Activated CD4-positive, alpha-beta T cell treated with anti-CD3 and anti-CD28 coated beads, Interleukin-2, amount 10 ng/mL, durations not matched to agents 7 days and 5 days (primary cell): ENCODE data around the gene GHRH. TPM values are rescaled to one million over a fixed set of nuclear protein-coding genes. Genes with fewer than 3 reads are reported as not detected.
A peak's percentile ranks its signal among the peaks of the same experiment; 100 is the strongest.

Experiments
- CTCF ChIA-PET: fragments of 350-600 bp; sonication (Branson Sonifier 250); formaldehyde crosslinking; loops from one replicate; lab custom pipeline; 2021; ENCODE audit warnings: antibody characterized with exemption; lab: Charles Lee
- POLR2A ChIA-PET: fragments of 350-600 bp; sonication (Branson Sonifier 250); formaldehyde crosslinking; loops from one replicate; lab custom pipeline; 2021; ENCODE audit warnings: antibody characterized with exemption; lab: Charles Lee
- DNase-seq: peaks from one replicate; pipeline ENCODE4 v3.0.0-alpha.2; 2020
- H3K27ac Mint-ChIP-seq: one replicate; pipeline ENCODE4 v1.8.0; 2021; ENCODE audit warnings: mild to moderate bottlenecking, moderate library complexity, mixed read lengths
- H3K27me3 Mint-ChIP-seq: one replicate; pipeline ENCODE4 v1.8.0; 2021; ENCODE audit warnings: mixed read lengths
- H3K36me3 Mint-ChIP-seq: one replicate; pipeline ENCODE4 v1.8.0; 2021; ENCODE audit warnings: low read depth, mixed read lengths
- H3K4me1 Mint-ChIP-seq: one replicate; pipeline ENCODE4 v1.8.0; 2021; ENCODE audit warnings: mixed read lengths
- H3K4me3 Mint-ChIP-seq: one replicate; pipeline ENCODE4 v1.8.0; 2021; ENCODE audit warnings: mild to moderate bottlenecking, moderate library complexity, mixed read lengths
- H3K9me3 Mint-ChIP-seq: one replicate; pipeline ENCODE4 v1.8.0; 2021; ENCODE audit warnings: mixed read lengths
- total RNA-seq, 2 experiments: library from RNA; stranded (reverse); gene quantifications; one replicate each; pipeline ENCODE4 v1.2.3, GENCODE V29; 2021

The GHRH gene
- total RNA-seq, 2 experiments from 2014 or later = not detected

DNA sequence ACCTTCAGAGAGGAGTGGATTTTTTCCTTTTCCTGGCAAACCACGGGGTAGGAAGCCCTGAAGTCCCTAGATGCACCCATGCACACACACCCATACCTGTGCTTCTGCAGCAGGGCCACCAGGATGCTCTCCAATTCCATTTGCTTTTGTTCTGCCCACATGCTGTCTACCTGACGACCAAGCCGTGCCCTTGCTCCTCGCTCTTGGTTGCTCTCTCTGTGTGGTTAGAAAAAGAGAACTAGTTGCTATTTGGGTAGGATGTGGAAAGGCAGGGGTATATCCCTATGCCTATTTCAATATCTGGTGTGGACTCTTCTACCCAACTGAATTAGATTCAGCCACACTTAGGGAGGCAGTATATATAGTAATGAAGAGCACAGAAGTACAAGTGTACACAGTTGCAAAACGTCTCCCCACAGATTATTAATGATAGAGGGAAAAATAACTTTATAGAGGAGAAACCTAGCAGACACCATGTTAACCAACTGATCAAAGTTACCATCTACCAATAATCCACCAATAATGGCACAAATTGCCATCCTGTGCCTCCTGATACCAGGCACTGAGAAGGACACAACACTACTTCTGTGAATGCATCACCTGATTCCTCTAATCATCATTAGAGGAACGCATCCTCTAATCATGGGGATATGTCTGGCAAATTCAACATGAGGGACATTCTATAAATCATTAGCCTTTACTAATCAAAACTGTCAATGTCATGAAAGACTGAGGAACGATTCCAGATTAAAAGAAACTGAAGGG, 7.3 kb downstream of the GHRH start:
- H3K36me3 Mint-ChIP-seq = no peaks in the 10 kb centered on the region
- POLR2A ChIA-PET = no interaction called here
- H3K27me3 Mint-ChIP-seq = peaks cover 3% of the 10 kb centered on the region
- H3K27ac Mint-ChIP-seq = no peak overlapping the region
- peaks cover 3% of the 10 kb centered on the region for H3K9me3 Mint-ChIP-seq
- no peaks in the 10 kb centered on the region for H3K4me1 Mint-ChIP-seq
- CTCF ChIA-PET = no interaction called here
- DNase-seq = no peak
- no peak overlapping the region for H3K4me3 Mint-ChIP-seq

DNA sequence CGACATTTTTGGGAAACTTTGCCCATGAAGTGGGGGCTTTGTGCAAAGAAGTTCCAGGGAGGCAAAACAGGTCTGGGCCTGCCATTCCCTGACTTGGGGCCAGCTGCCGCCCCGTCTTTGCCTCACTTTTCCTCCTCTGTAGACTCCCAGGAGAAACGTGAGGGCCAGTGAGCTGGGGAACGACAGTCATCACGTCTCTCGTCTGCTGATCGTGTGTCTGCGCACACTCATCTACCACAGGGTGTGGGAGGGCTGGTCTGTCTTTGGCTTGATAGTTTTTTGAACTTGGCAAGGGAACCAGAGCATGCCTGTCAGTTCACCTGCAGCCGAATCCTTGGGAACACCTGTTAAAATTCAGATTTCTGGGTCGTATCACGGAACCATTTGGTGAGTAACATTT, 8.5 kb downstream of the GHRH start:
- Mint-ChIP-seq H3K9me3 (peaks cover 3% of the 10 kb centered on the region), H3K4me3 (no peak overlapping the region), H3K27ac (no peak overlapping the region), H3K27me3 (no peaks in the 10 kb centered on the region), H3K36me3 (no peaks in the 10 kb centered on the region), H3K4me1 (no peaks in the 10 kb centered on the region)
- no peak for DNase-seq
- ChIA-PET CTCF (interaction anchor here (1.5 kb wide), 1 partner anchor 17 kb away, joined by 3 read pairs; no protein-coding TSS in a partner anchor), POLR2A (no interaction called here)

- ChIA-PET POLR2A (no interaction called here), CTCF (interaction anchor here (1.5 kb wide), 1 partner anchor 16 kb away, joined by 3 read pairs; no protein-coding TSS in a partner anchor)
- Mint-ChIP-seq H3K9me3 (peaks cover 3% of the 10 kb centered on the region), H3K27me3 (no peaks in the 10 kb centered on the region), H3K27ac (no peak overlapping the region), H3K4me1 (no peaks in the 10 kb centered on the region), H3K4me3 (no peak overlapping the region), H3K36me3 (no peaks in the 10 kb centered on the region)
- DNase-seq = no peak
These were observed 9.7 kb downstream of the GHRH start for GRCh38 chr20:37251825-37252477.

DNA sequence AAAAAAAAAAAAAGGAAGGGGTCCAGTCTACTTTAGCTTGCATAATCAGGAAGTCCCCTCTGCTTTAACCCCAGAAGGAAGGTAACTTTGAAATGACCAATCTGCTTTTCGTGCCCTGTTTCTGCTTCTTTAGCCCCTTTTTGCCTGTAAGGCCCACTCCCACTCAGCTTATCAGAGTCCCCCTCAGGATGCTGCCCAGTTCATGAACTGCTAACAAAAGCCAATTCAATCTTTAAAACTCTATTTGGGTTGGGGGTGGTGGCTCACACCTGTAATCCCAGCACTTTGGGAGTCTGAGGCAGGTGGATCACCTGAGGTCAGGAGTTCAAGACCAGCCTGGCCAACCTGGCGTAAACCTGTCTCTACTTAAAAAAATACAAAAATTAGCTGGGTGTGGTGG, 12.3 kb downstream of the GHRH start:
- H3K27me3 Mint-ChIP-seq = no peaks in the 10 kb centered on the region
- H3K27ac Mint-ChIP-seq = no peak overlapping the region
- H3K4me1 Mint-ChIP-seq = no peaks in the 10 kb centered on the region
- DNase-seq = no peak
- no peak overlapping the region for H3K4me3 Mint-ChIP-seq
- no peaks in the 10 kb centered on the region for H3K36me3 Mint-ChIP-seq
- peaks cover 1% of the 10 kb centered on the region for H3K9me3 Mint-ChIP-seq
- POLR2A ChIA-PET = no interaction called here
- CTCF ChIA-PET = interaction anchor here (1.5 kb wide), 1 partner anchor 136 kb away, joined by 5 read pairs; no protein-coding TSS in a partner anchor

DNA sequence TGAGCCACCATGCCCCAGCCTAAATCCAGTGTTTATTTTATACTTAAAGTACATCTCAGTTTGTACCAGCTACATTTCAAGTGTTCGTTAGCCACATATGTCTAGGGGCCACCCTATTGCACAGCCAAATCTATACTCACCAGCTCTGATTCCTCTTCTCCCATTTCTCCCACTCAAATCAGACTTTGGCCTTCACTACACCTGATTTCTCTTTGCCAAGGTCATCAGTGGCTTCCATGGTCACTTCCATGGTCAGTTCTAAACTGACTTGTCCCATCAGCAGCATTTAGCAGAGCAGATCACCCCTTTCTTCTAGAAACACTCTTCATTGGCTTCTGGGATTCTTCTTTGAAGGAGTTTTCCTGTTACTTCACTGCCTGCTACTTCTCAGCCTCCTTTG, 14.1 kb downstream of the GHRH start:
- DNase-seq = no peak
- Mint-ChIP-seq H3K4me3 (no peak overlapping the region), H3K4me1 (no peaks in the 10 kb centered on the region), H3K36me3 (peaks cover 11% of the 10 kb centered on the region), H3K9me3 (no peaks in the 10 kb centered on the region), H3K27ac (no peak overlapping the region), H3K27me3 (no peaks in the 10 kb centered on the region)
- ChIA-PET POLR2A (no interaction called here), CTCF (interaction anchor here (0.6 to 1.1 kb wide), 2 partner anchors 17 to 920 kb away, joined by 3 to 7 read pairs; no protein-coding TSS in a partner anchor)

DNA sequence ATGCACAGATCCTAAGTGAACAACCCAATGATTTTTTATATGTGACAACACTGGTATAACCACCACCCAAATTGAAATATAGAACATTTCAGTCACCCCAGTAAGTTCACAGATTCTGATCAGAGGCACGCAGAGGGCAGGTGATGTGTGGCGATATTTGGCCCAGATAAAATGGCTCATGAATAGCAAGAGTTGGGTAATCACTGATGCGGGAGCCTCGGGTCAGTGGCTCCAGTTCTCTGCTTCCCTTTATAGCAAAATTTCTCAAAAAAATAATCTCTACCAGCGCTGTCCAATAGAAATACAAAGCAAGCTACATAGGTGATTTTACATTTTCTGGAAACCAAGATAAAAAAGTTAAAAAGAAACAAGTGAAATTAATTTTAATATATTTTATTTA, 14.9 kb downstream of the GHRH start:
- no peak for DNase-seq
- CTCF ChIA-PET = interaction anchor here (0.7 kb wide), 1 partner anchor 770 kb away, joined by 3 read pairs; no protein-coding TSS in a partner anchor
- no peaks in the 10 kb centered on the region for H3K4me1 Mint-ChIP-seq

DNA sequence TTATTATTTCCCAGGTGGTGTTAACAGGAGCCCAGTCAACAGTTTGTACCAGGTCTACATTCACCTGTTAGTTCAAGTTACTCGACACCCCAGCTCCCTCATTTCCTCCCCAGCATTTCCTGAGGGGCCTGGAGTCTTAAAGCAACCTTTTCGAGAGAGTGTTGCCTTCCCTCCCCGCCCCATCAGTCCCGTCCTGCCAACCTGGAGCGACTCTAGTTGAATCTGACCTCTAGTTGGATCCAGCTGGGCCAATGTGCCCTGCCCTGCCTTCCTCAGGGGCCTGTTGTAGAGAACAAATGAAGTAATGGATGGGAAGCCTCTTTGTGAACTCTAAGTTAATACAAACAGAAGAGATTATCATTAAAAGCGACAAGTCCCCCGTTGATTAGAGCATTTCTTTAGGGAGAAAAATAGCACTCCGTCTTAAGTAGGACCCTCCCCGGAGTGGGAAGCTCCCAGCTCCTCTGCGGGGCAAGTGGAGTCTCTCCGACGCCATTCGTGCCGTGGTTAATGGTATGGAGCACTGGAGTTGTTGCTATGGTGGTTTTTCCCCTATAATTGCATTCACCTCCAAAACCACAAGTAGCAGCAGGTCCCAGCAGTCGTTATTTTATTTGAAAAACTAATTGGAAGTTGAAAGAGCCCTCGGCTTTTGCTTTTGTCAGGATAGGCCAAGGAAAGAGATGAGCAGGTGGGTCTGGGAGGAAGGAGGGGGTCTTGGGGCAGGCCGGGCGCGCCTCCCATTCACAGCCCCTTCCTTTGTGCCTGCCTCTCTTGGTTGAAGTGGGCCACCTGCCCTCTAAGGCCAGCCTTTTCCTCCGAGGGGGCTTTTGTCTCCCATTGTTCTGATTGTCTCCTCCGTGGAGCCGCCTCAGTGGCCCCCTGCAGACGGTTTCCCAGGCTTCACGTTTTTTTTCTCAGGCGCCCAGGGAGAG, 16.1 kb downstream of the GHRH start:
- Mint-ChIP-seq H3K36me3 (peaks cover 22% of the 10 kb centered on the region), H3K27ac (no peak overlapping the region), H3K27me3 (no peaks in the 10 kb centered on the region), H3K4me3 (no peak overlapping the region), H3K9me3 (no peaks in the 10 kb centered on the region), H3K4me1 (no peaks in the 10 kb centered on the region)
- ChIA-PET POLR2A (no interaction called here), CTCF (no interaction called here)
- no peak for DNase-seq

More for the DNA sequence above, 14.9 kb downstream of the GHRH start:
- POLR2A ChIA-PET = no interaction called here
- Mint-ChIP-seq H3K27me3 (no peaks in the 10 kb centered on the region), H3K36me3 (peaks cover 15% of the 10 kb centered on the region), H3K9me3 (no peaks in the 10 kb centered on the region), H3K4me3 (no peak overlapping the region), H3K27ac (no peak overlapping the region)

DNA sequence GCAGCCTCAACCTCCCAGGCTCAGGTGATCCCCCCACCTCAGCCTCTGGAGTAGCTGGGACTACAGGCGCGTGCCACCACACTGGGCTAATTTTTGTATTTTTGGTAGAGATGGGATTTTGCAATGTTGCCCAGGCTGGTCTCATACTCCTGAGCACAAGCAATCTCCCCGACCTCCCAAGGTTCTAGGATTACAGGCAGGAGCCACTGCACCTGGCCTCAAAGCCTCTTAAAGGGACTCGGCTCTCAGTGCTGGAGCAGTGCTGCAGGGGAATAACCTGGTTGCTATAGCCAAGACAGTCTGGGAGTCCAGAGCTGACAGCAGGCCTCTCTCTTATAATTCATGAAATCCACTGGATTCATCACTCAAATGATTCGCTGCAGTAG, 17.0 kb downstream of the GHRH start:
- CTCF ChIA-PET = no interaction called here
- Mint-ChIP-seq H3K4me1 (no peaks in the 10 kb centered on the region), H3K36me3 (peaks cover 25% of the 10 kb centered on the region), H3K27ac (no peak overlapping the region), H3K9me3 (no peaks in the 10 kb centered on the region), H3K27me3 (no peaks in the 10 kb centered on the region), H3K4me3 (no peak overlapping the region)
- POLR2A ChIA-PET = no interaction called here
- no peak for DNase-seq

GRCh38 chr20:37243937-37244571, 17.6 kb downstream of the GHRH start:
- ChIA-PET CTCF (no interaction called here), POLR2A (no interaction called here)
- no peak overlapping the region for H3K27ac Mint-ChIP-seq
- no peaks in the 10 kb centered on the region for H3K27me3 Mint-ChIP-seq
- no peaks in the 10 kb centered on the region for H3K4me1 Mint-ChIP-seq
- no peaks in the 10 kb centered on the region for H3K9me3 Mint-ChIP-seq
- H3K4me3 Mint-ChIP-seq = no peak overlapping the region
- no peak for DNase-seq
- H3K36me3 Mint-ChIP-seq = peaks cover 25% of the 10 kb centered on the region

GRCh38 chr20:37243076-37243936, 18.3 kb downstream of the GHRH start:
- H3K27ac Mint-ChIP-seq = peak overlapping the region; percentile 55
- POLR2A ChIA-PET = no interaction called here
- H3K4me1 Mint-ChIP-seq = no peaks in the 10 kb centered on the region
- no peak for DNase-seq
- H3K9me3 Mint-ChIP-seq = no peaks in the 10 kb centered on the region
- no peaks in the 10 kb centered on the region for H3K27me3 Mint-ChIP-seq
- no peak overlapping the region for H3K4me3 Mint-ChIP-seq
- CTCF ChIA-PET = no interaction called here
- H3K36me3 Mint-ChIP-seq = peaks cover 32% of the 10 kb centered on the region

- no peaks in the 10 kb centered on the region for H3K27me3 Mint-ChIP-seq
- no peaks in the 10 kb centered on the region for H3K4me1 Mint-ChIP-seq
- ChIA-PET POLR2A (no interaction called here), CTCF (no interaction called here)
- H3K4me3 Mint-ChIP-seq = no peak overlapping the region
- H3K27ac Mint-ChIP-seq = no peak overlapping the region
- H3K36me3 Mint-ChIP-seq = peaks cover 34% of the 10 kb centered on the region
- DNase-seq = no peak
- no peaks in the 10 kb centered on the region for H3K9me3 Mint-ChIP-seq
These were observed 19.1 kb downstream of the GHRH start for GRCh38 chr20:37242503-37242902.
